Memory B cell (primary cell): Measurements from ENCODE around the gene LMOD3.
A peak's percentile ranks its signal among the peaks of the same experiment; 100 is the strongest.

Experiments
- ATAC-seq: fragments of 150-1000 bp; cut with Tn5 transposase; 2 replicates; pipeline ENCODE4 v1.10.0; 2021; ENCODE audit warnings: low read depth, mild to moderate bottlenecking, moderate library complexity
- DNase-seq, 2 donors: peaks; one replicate each; pipeline ENCODE4 v3.0.0; 2022; ENCODE audit warnings: low spot score in 2 of 2
- H3K27ac Mint-ChIP-seq: one replicate; pipeline ENCODE4 v1.8.0; 2022; ENCODE audit warnings: mild to moderate bottlenecking, moderate library complexity, mixed read lengths
- H3K27me3 Mint-ChIP-seq: one replicate; pipeline ENCODE4 v1.8.0; 2022; ENCODE audit warnings: mixed read lengths
- H3K36me3 Mint-ChIP-seq: one replicate; pipeline ENCODE4 v1.8.0; 2022; ENCODE audit warnings: mild to moderate bottlenecking, mixed read lengths
- H3K4me1 Mint-ChIP-seq: one replicate; pipeline ENCODE4 v1.8.0; 2022; ENCODE audit warnings: mixed read lengths
- H3K4me3 Mint-ChIP-seq: one replicate; pipeline ENCODE4 v1.8.0; 2022; ENCODE audit warnings: mild to moderate bottlenecking, moderate library complexity, mixed read lengths
- H3K9me3 Mint-ChIP-seq: one replicate; pipeline ENCODE4 v1.8.0; 2022; ENCODE audit warnings: mixed read lengths

Gene LMOD3

GRCh38 chr3:69094467-69095205 lies 27.8 kb downstream of the LMOD3 start:
- Mint-ChIP-seq H3K9me3 (no peaks in the 10 kb centered on the region), H3K36me3 (peaks cover 17% of the 10 kb centered on the region), H3K4me3 (peak overlapping the region; percentile 64), H3K27me3 (no peaks in the 10 kb centered on the region), H3K4me1 (peaks cover 61% of the 10 kb centered on the region), H3K27ac (peak overlapping the region; percentile 89)
- DNase-seq (no peak), ATAC-seq (no peak)

DNA sequence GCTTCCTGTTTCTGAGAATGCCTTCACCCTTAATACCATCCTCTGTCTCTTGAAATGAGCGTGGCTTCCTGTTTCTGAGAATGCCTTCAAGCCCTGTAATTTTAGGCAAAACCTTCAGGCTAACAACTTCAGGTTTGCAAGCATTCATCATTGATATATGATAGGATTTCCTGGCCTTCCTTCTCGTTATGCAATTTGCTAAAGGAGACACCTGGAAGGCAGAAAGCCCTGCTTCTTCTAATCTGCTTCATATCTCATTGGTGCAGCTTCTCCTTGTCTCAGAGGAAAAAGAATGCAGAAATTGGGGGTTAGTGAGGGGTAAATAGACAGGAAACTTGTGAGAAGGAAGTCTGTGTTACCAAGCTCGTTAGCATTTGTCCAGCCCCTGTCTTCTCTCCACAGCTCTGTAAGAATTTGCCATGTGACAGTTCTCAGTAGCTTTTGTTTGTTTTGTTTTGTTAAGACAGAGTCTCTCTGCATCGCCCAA lies 30.3 kb downstream of the LMOD3 start:
- no peaks in the 10 kb centered on the region for H3K9me3 Mint-ChIP-seq
- H3K36me3 Mint-ChIP-seq, result peaks cover 14% of the 10 kb centered on the region
- peaks cover 63% of the 10 kb centered on the region for H3K4me1 Mint-ChIP-seq
- H3K4me3 Mint-ChIP-seq, result peak overlapping the region; percentile 79
- DNase-seq (peak in 1 of 2 donors; percentile 18), ATAC-seq (peak; percentile 83)
- peak overlapping the region; percentile 89 for H3K27ac Mint-ChIP-seq
- no peaks in the 10 kb centered on the region for H3K27me3 Mint-ChIP-seq

DNA sequence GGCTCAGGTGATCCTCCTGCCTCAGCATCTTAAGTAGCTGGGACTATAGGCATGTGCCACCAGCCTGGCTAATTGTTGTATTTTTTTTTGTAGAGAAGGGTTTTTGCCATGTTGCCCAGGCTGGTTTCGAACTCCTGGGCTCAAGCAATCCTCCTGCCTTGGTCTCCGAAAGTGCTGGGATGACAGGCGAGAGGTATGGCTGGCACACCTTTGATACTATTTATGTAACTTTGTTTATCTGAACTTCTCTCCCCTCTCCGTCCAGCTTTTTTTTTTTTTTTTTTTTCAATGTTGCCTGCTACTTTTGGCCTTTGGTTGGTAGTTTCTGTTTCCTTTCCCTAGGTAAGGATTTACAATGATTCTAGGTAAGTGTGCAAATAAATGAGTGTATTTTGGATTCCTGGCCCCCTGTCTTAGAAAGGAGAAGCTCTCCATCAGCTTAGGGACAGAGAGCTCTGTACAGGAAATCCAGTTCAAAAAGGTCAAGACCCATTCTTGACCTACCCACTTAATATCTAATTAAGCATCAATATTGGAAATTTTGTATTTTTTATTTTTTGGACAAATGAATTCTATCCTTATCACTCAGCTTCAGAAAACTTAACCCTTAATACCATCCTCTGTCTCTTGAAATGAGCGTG lies 30.9 kb downstream of the LMOD3 start:
- Mint-ChIP-seq H3K27me3 (no peaks in the 10 kb centered on the region), H3K36me3 (peaks cover 13% of the 10 kb centered on the region), H3K4me1 (peaks cover 62% of the 10 kb centered on the region), H3K4me3 (peak overlapping the region; percentile 79), H3K27ac (peak overlapping the region; percentile 89), H3K9me3 (no peaks in the 10 kb centered on the region)
- DNase-seq, result no peak
- ATAC-seq, result peak; percentile 12

DNA sequence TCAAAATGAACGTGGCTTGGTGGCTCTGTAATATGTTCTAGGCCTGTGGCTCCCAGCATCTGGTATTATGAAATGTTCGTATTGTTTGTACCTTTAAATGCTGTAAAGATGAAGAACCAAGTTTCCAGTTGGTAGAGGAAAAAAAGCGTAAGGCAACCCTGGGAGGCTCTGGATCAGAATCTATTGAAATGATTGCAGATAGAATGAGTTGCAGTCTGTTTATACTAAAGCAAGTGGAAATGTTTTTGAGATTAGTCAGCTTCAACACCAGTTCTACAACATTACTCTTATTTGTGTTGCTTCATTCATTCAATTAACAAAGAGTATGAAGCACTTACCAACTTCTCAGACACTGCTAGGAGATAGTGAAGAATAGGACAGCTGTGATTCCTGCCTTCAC lies 32.4 kb downstream of the LMOD3 start:
- H3K27ac Mint-ChIP-seq, result peak overlapping the region; percentile 89
- peaks cover 12% of the 10 kb centered on the region for H3K36me3 Mint-ChIP-seq
- no peak for ATAC-seq
- no peaks in the 10 kb centered on the region for H3K9me3 Mint-ChIP-seq
- H3K4me1 Mint-ChIP-seq, result peaks cover 58% of the 10 kb centered on the region
- H3K4me3 Mint-ChIP-seq, result peak overlapping the region; percentile 59
- no peak for DNase-seq
- H3K27me3 Mint-ChIP-seq, result no peaks in the 10 kb centered on the region

GRCh38 chr3:69088063-69088462 lies 34.3 kb downstream of the LMOD3 start:
- Mint-ChIP-seq H3K27me3 (no peaks in the 10 kb centered on the region), H3K27ac (peak overlapping the region; percentile 91), H3K4me1 (peaks cover 50% of the 10 kb centered on the region), H3K4me3 (peak overlapping the region; percentile 87), H3K36me3 (peaks cover 11% of the 10 kb centered on the region), H3K9me3 (no peaks in the 10 kb centered on the region)
- no peak for ATAC-seq
- no peak for DNase-seq

DNA sequence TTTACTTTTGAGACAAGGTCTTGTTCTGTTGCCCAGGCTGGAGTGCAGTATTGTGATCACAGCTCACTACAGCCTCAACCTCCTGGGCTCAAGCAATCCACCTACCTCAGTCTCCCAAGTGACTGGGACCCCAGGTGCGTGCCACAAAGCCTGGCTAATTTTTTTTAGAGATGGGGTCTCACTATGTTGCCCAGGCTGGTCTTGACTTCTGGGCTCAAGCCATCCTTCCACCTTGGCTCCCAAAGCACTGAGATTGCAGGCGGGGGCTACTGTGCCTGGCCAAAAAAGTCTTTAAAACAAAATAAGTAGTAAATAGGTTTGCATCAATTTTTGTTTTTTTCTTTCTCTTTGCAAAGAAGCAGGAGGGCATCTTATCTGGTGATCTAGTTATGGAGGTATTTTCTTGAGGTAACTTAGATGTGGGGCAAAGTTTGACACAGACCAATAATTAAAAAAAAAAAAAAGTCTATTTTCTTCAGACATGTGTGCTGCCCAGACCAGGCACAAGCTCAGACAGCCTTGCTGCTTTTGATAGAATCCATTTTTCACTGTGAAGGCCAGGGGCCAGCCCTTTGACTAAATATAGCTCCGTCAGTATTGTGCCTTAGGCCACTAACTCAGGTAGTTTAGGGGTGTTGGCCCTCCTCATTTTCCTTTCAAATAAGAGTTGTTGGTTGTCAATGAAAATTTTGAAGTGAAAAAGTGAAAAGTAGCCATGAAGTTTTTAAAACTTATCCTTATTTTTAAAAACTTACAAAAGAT lies 35.2 kb downstream of the LMOD3 start:
- peaks cover 54% of the 10 kb centered on the region for H3K4me1 Mint-ChIP-seq
- H3K27ac Mint-ChIP-seq, result peak overlapping the region; percentile 20
- no peaks in the 10 kb centered on the region for H3K9me3 Mint-ChIP-seq
- H3K4me3 Mint-ChIP-seq, result peak overlapping the region; percentile 98
- peaks cover 11% of the 10 kb centered on the region for H3K36me3 Mint-ChIP-seq
- no peaks in the 10 kb centered on the region for H3K27me3 Mint-ChIP-seq
- no peak for DNase-seq
- no peak for ATAC-seq

DNA sequence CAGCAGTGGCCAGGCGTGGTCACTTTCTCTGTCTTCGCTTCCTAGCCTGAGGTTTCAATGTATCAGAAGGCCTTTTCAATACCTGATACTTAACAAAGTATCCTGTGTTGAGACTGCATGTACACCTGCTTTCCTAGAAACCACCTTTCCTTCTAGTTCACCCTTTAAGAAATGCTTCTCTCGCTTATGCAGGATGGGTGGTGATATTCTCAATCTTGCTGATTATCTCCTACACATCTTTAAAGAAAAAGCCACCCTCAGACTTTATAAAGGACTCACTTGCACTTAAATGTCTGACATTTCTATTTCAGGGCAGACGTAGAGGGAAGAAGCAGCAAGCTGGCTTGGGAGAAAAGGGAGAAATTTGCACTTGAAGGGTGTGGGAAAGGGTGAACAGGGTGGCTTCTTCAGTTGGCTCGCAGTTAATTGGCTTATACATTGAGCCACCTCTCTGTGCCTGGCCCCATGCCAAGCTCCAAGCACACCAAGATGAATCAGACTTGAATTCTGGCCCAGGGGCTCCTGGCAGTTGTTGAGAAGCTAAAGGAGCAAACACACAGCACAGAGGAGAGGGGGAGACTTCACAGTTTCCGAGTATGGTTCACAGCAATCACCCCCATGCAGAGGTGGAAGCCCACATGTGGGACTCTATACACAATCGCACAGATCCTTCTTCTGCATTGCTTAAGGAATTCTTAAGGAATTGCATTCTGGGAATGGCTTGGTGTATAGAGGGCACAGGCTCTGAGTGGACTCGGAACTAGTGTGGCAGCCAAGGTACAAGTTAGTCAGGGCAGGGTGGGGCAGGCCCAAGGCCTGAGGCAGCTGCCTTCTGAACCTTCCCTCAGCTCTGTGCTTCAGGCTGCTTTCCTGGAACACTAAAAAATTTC lies 36.3 kb downstream of the LMOD3 start:
- no peak for ATAC-seq
- no peak for DNase-seq
- Mint-ChIP-seq H3K27ac (peak overlapping the region; percentile 99), H3K27me3 (no peaks in the 10 kb centered on the region), H3K4me3 (peak overlapping the region; percentile 98), H3K9me3 (no peaks in the 10 kb centered on the region), H3K4me1 (peaks cover 54% of the 10 kb centered on the region), H3K36me3 (peaks cover 11% of the 10 kb centered on the region)

DNA sequence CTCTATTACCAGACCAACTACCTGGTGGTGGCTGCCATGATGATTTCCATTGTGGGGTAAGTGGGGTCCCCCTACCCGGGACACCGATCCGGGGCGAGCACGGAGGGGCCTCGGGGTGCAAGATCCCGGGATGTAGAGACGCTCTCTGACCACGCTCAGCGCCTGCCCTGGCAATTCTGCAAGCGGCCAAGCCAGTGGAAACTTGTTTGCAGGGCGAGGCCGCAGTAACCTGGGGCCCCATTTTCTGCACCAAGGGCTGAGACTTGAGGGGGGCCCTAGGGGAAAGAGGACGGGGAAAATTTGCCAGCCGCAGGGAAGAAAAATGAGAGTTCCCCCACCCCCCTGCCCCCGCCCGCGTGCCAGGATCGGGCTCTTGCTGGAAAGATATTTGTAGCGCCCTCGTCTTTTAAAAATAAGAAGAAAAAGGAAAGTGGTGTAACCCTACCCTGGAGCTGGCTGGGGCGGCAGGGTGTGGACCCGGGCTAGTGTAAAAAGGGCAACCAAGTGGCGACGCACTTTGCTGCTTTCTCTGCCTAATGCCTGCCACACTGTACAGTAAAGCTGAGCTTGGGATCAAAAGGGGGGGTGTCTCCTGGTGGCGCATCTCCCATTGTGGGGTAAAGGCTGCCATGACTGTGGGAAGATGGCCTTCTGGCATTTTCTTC lies 37.1 kb downstream of the LMOD3 start:
- no peak for DNase-seq
- Mint-ChIP-seq H3K4me3 (peak overlapping the region; percentile 98), H3K9me3 (no peaks in the 10 kb centered on the region), H3K4me1 (peaks cover 49% of the 10 kb centered on the region), H3K27me3 (no peaks in the 10 kb centered on the region), H3K36me3 (peaks cover 7% of the 10 kb centered on the region), H3K27ac (peak overlapping the region; percentile 99)
- no peak for ATAC-seq

DNA sequence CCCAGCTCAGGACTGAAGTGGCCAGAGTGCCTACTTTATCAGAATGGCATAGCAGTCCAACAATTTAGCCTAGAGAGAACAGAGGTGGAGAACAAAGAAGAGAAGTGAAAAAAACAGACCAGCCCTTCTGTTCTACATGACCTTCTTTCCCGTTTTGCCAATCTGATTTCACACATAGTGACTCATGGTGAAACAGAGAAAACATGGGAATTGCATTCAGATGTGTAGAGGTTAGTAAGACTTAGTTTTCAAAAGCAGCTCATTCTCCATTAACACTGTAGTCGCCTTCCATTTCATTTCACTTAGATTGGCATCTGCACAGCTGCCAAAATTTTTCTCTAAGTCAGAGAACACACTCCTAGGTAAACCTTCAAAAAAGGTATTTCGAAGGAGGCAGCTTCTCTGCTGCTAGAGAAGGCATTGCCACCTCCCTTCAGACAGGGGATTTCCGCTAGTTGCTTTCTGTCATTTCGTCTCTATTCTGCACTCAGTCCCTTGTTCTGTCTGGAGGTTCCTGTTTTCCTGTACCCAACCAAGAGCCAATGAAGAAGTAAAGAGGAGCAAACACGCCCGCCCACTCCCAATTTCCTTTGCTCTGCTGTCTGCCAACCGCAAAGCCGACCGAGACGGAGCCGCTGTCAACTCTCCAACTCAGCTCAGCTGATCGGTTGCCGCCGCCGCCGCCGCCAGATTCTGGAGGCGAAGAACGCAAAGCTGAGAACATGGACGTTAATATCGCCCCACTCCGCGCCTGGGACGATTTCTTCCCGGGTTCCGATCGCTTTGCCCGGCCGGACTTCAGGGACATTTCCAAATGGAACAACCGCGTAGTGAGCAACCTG lies 37.8 kb downstream of the LMOD3 start, which contains the start of gene ARL6IP5:
ARL6IP5 (plus strand) TSS at position 612 of the 842 bp plus-strand sequence; CDS start at position 723, 111 bp downstream.
- peak; percentile 77 for ATAC-seq
- Mint-ChIP-seq H3K9me3 (no peaks in the 10 kb centered on the region), H3K27me3 (no peaks in the 10 kb centered on the region), H3K4me1 (peaks cover 42% of the 10 kb centered on the region), H3K36me3 (peaks cover 5% of the 10 kb centered on the region), H3K27ac (peak within 1 kb of the TSS; percentile 99), H3K4me3 (peak within 1 kb of the TSS; percentile 98)
- peak; percentile 79 to 90 for DNase-seq

- Mint-ChIP-seq H3K27ac (peak overlapping the region; percentile 99), H3K36me3 (no peaks in the 10 kb centered on the region), H3K27me3 (no peaks in the 10 kb centered on the region), H3K4me1 (peaks cover 38% of the 10 kb centered on the region), H3K4me3 (peak overlapping the region; percentile 65), H3K9me3 (no peaks in the 10 kb centered on the region)
- DNase-seq (peak in 1 of 2 donors; percentile 48), ATAC-seq (peak; percentile 40)
These were observed 39.6 kb downstream of the LMOD3 start for GRCh38 chr3:69082805-69083204.

DNA sequence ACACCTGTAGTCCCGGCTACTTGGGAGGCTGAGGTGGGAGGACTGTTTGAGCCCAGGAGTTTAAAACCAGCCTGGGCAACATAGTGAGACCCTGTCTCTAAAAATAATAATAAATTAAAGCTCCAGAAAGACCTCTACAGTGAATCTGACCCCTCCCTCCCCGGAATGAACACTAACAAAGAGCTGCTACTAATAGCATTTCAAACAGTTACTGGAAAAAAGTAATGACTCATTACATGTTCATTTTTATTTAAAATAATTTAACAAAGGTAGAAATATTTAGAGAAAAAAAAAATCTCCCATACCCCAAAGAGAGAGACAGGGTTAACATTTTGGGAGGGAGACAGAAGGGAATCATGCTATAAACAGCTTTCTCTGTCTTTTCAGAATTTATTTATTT lies 40.0 kb downstream of the LMOD3 start:
- Mint-ChIP-seq H3K27me3 (no peaks in the 10 kb centered on the region), H3K27ac (peak overlapping the region; percentile 99), H3K4me1 (peaks cover 40% of the 10 kb centered on the region), H3K9me3 (no peaks in the 10 kb centered on the region), H3K4me3 (no peak overlapping the region), H3K36me3 (no peaks in the 10 kb centered on the region)
- DNase-seq (no peak), ATAC-seq (no peak)

- no peaks in the 10 kb centered on the region for H3K27me3 Mint-ChIP-seq
These were observed 40.7 kb downstream of the LMOD3 start for GRCh38 chr3:69081583-69082262.

More at GRCh38 chr3:69081583-69082262, 40.7 kb downstream of the LMOD3 start:
- ATAC-seq, result no peak
- H3K9me3 Mint-ChIP-seq, result no peaks in the 10 kb centered on the region
- H3K27ac Mint-ChIP-seq, result peak overlapping the region; percentile 99
- peak overlapping the region; percentile 47 for H3K4me3 Mint-ChIP-seq
- no peak for DNase-seq
- peaks cover under 1% of the 10 kb centered on the region for H3K36me3 Mint-ChIP-seq
- H3K4me1 Mint-ChIP-seq, result peaks cover 40% of the 10 kb centered on the region
